ENCODE data around the gene VPS39. TPM values are rescaled to one million over a fixed set of nuclear protein-coding genes. Genes with fewer than 3 reads are reported as not detected.

Gene VPS39
- total and polyA plus RNA-seq, 2 of the 8 experiments (the other 6 are each of a cell fraction or from before 2014, with no cell fraction given), result 34.4 to 36.6 TPM

GRCh38 chr15:42139596-42139995 is 68.5 kb downstream of the VPS39 start:
- H2BK15ac ChIP-seq (ENCODE audit: low read length), result no peak overlapping the region
- H2BK12ac ChIP-seq (ENCODE audit: low read depth, low read length), result no peak overlapping the region
- H3K9ac ChIP-seq (replicated peaks in 1 of 4; ENCODE audit: extremely low read depth in 1 of 4, low read depth in 3 of 4, low read length in 3 of 4), result no peak overlapping the region
- H3K4me1 ChIP-seq (replicated peaks in 1 of 4; ENCODE audit: control insufficient read depth in 3 of 4, insufficient read depth in 4 of 4, low read length in 3 of 4), result no peaks in the 10 kb centered on the region
- no peak overlapping the region for H2AFZ ChIP-seq (ENCODE audit: low read length)
- no peak overlapping the region for H4K8ac ChIP-seq (ENCODE audit: extremely low read depth, insufficient read depth, low read length)
- POLR2A ChIA-PET (ENCODE audit: partially characterized antibody), result no interaction called here
- CTCF ChIA-PET (ENCODE audit: partially characterized antibody), result interaction anchor here (1.3 to 22.6 kb wide), 13 partner anchors 7 to 246 kb away, joined by 3 to 416 read pairs (median 18); no protein-coding TSS in a partner anchor
- no peak overlapping the region for H4K91ac ChIP-seq (replicated peaks; ENCODE audit: insufficient read length, low read length)
- H2BK5ac ChIP-seq (ENCODE audit: low read depth, low read length), result no peak overlapping the region
- no peak for DNase-seq (ENCODE audit: low read depth in 1 of 2, low spot score in 2 of 2)
- no peaks in the 10 kb centered on the region for H3K23me2 ChIP-seq (ENCODE audit: low read depth, low read length)
- H3K14ac ChIP-seq (ENCODE audit: insufficient read length), result no peak overlapping the region
- H3K79me2 ChIP-seq (ENCODE audit: control insufficient read depth in 1 of 2, insufficient read depth in 2 of 2, low read length in 2 of 2), result no peaks in the 10 kb centered on the region
- no peak overlapping the region for H3K4ac ChIP-seq (replicated peaks; ENCODE audit: insufficient read length, low read depth, low read length)
- H3K9me3 ChIP-seq (ENCODE audit: insufficient read depth in 2 of 2, low read depth in 1 of 2, low read length in 1 of 2), result peaks cover 4 to 8% of the 10 kb centered on the region in 2 experiments; a peak in 1 of 4 replicates
- H4K5ac ChIP-seq (ENCODE audit: insufficient read length, low read depth, low read length), result no peak overlapping the region
- no peaks in the 10 kb centered on the region for H3K27me3 ChIP-seq (replicated peaks in 1 of 4; ENCODE audit: control insufficient read depth in 3 of 4, extremely low read depth in 1 of 4, insufficient read depth in 3 of 4, low read length in 3 of 4)
- no peak for FAIRE-seq
- no peaks in the 10 kb centered on the region for H3K36me3 ChIP-seq (ENCODE audit: control insufficient read depth in 2 of 4, insufficient read depth in 4 of 4, low read length in 3 of 4)
- no peak overlapping the region for H2BK20ac ChIP-seq (ENCODE audit: low read length)
- no peaks in the 10 kb centered on the region for H4K20me1 ChIP-seq (replicated peaks in 1 of 2; ENCODE audit: control insufficient read depth in 1 of 2, insufficient read depth in 2 of 2, low read length in 2 of 2)
- WGBS, 2 experiments (ENCODE audit: extremely low coverage in 1 of 2, insufficient coverage in 1 of 2, insufficient read length in 1 of 2, insufficient replicate concordance in 2 of 2, low coverage in 1 of 2, low lambda C conversion rate in 2 of 2, missing lambda C conversion rate in 1 of 2), result 90% methylated on average over 6 of the region's 6 CpGs; no CpG with 5 or more reads in 1 of the 2 experiments
- H3K4me3 ChIP-seq (ENCODE audit: extremely low read depth in 1 of 4, insufficient read depth in 2 of 4, low read depth in 3 of 4, low read length in 4 of 4), result no peak overlapping the region
- no peak overlapping the region for H3K18ac ChIP-seq (ENCODE audit: extremely low read depth, low read length)
- H2BK120ac ChIP-seq (replicated peaks; ENCODE audit: low read depth, low read length), result no peak overlapping the region
- no peak overlapping the region for H3K23ac ChIP-seq (ENCODE audit: insufficient read length)
- no peak overlapping the region for H3K4me2 ChIP-seq (ENCODE audit: insufficient read depth in 1 of 2, low read depth in 2 of 2, low read length in 2 of 2)
- no peak overlapping the region for H3K56ac ChIP-seq (replicated peaks; ENCODE audit: insufficient read length, low read depth, low read length)
- H3K79me1 ChIP-seq (ENCODE audit: low read depth, low read length), result no peaks in the 10 kb centered on the region
- H2AK5ac ChIP-seq (ENCODE audit: low read depth, low read length), result no peak overlapping the region
- H3K27ac ChIP-seq (ENCODE audit: low read depth, low read length), result no peak overlapping the region
- TF ChIP-seq SIX5 (IDR thresholded peaks at IDR 0.05; ENCODE audit: low read depth, low read length), result no peak
- no peak for TF ChIP-seq RBBP5 (IDR thresholded peaks at IDR 0.05; ENCODE audit: borderline replicate concordance, low read depth, low read length)
- TF ChIP-seq GTF2F1 (IDR thresholded peaks at IDR 0.05; ENCODE audit: borderline replicate concordance, low read depth, low read length), result no peak
- TF ChIP-seq EP300 (IDR thresholded peaks at IDR 0.05; ENCODE audit: borderline replicate concordance in 1 of 2, low read depth in 2 of 2, low read length in 2 of 2), result no peak
- TF ChIP-seq ATF2 (IDR thresholded peaks at IDR 0.05; ENCODE audit: low read length), result no peak
- TF ChIP-seq ASH2L (IDR thresholded peaks at IDR 0.05; ENCODE audit: low read length), result no peak
- no peak for TF ChIP-seq TAF1 (IDR thresholded peaks at IDR 0.05; ENCODE audit: low read depth, low read length)
- no peak for TF ChIP-seq BRCA1 (IDR thresholded peaks at IDR 0.05; ENCODE audit: low read depth, low read length)
- no peak for TF ChIP-seq SUZ12 (IDR thresholded peaks at IDR 0.05; ENCODE audit: low read length)
- TF ChIP-seq FOSL1 (IDR thresholded peaks at IDR 0.05; ENCODE audit: insufficient read depth, low read depth, low read length), result no peak
- no peak for TF ChIP-seq JUND (IDR thresholded peaks at IDR 0.05; ENCODE audit: low read length)
- no peak for TF ChIP-seq TCF12 (IDR thresholded peaks at IDR 0.05; ENCODE audit: low read depth, low read length)
- TF ChIP-seq CTBP2 (IDR thresholded peaks at IDR 0.05; ENCODE audit: borderline replicate concordance, insufficient read depth, insufficient read length, low read length), result no peak
